GM11168 (cell line): ENCODE results near the gene CNKSR3.

Experiments
- in situ Hi-C: fragments of 300-500 bp; cut with MboI; formaldehyde crosslinking; loops from one replicate; pipeline ENCODE4 v1.12.0; 2022; ENCODE audit warnings: low sequenced_read_pairs; ENCODE audit not compliant: unreplicated experiment

CNKSR3 gene

DNA sequence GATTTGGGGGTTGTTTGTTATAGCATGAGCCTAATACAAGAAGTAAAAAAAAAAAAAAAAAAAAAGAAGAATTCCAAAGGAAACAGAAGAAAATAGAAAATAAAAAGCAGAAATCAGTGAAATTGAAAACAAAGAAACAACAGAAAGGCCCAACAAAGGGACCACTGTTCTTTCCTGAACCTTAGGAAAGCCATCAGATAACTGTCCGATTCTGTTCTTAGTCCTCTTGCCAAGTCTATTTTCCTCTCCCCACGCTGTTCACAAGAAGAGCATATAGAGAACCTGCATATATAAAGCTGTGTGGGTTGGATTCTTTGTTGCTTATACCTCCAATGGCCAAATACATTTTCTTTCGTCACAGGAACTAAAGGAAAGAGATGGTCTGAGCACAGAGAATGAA lies 115.9 kb downstream of the CNKSR3 start:
- in situ Hi-C loops, result no loop called here

DNA sequence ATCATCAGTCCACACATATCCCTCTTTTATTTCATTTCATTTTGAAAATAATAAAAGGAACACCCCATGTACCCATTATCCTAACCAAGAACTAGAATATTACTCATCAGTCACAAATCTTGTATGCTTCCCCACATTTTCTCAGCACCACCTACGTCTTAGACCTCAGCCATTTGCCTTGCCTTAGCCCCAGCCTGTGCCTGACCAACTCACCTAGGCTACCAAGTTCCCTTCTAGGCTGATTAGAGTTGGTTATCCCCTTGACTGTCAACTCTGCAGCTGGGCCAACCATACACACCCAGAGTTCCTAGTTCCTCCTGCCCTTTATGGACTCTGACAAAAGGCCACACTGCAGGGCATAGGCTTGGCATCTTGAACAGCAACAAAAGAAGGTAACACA lies 120.5 kb downstream of the CNKSR3 start:
- in situ Hi-C loops, result no loop called here

DNA sequence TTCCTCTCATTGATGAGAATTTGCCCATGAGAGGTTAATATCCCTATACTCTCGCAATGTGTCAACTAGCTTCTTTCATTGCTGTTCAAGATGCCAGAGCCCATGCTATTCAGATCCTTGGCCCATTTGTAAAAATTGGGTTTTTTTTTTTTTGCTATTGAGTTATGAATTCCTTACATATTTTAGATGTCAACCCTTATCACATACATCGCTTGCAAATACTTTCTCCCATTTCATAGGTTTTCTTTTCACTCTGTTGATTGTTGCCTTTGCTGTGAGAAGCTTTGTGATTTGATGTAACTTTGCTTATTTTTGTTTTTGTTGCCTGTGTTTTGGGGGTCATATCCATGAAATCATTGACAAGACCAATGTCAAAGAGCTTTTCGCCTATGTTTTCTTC lies 121.7 kb downstream of the CNKSR3 start:
- in situ Hi-C loops, result no loop called here

DNA sequence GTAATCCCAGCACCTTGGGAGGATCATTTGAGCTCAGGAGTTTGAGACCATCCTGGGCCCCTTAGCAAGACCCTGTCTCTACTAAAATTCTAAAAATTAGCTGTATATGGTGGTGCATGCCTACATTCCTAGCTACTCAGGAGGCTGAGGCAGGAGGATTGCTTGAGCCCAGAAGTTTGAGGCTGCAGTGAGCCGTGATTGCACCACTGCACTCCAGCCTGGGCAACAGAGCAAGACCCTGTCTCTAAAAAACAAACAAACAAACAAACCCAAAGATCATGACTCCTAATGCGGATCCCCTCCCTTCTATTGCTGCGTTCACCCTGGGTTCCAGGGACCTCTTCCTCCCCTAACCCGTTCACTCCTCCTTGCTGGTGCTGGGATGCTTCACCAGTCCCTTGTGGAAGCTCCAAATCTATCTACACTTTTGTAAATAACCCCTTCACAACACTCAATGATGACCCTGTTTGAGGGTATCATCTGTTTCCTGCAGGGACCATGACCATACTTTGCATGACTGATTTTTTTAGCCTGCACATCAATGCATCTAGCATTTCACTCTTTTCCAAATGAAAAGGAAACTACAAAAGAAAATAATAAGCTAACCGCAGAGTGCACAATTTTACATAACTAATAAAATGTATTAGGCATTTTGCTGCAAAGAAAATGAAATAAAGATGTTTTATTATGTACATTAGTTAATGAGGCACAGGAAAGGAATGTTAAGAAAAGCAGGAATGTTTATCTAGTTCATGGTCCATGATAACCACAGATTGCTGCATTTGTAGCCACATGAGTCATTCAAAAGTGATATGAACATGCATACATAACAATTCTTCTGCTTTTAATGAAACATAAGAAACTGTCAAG lies 123.4 kb downstream of the CNKSR3 start:
- in situ Hi-C loops, result no loop called here

DNA sequence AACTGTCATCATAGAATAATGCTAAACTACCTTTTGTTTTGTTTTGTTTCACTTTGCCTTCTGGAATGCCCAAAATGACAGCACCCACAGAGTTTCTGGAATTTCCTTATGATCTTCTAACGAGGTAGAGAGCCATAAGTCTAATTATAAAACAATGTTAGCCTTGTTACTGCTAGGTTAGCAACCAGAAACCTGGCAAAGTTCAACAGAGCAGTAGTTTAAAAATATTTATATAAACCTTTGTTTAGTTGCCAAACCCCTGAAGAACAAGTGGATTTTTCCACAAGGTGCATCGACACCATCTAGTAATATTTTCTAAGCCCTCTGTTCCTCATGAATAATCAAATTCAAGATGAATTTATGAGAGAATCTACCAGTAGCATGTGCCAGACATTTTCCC lies 126.3 kb downstream of the CNKSR3 start:
- in situ Hi-C loops, result no loop called here

DNA sequence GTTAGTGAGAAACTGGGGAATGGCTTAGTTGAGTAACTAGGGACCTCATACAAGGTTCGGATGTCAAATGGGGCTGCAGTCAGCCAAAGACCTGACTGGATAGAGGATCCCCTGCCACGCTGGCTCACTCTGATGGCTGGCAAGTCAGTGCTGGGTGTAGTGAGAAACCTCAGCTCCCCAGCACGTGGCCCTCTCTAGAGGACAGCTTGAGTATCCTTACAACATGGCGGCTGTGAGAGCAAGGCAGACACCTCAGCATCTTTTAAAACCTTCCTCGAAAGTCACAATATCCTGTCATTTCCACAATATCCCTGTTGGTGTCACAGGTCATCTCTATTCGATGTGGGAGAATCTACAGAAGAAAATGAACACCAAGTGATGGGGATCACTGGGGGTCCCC lies 127.2 kb downstream of the CNKSR3 start:
- in situ Hi-C loops, result no loop called here

DNA sequence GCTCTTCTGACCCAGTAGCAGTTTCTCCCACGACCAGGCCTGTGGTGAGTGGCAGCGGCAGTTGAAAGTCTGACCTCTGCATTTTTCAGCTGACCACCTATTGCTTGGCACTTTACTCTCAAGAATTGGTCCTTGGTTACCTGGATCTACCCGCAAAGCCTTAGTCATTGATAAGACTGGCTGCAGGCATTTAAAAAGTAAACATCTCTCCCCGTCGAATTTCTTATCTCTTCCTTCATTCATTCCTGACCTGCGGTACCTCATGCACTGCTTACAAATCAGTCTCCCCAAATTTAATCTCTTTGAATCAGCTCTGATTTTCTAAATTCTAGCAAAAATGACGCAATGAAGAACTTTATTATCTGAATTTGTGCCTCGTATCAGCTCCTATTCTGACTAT lies 127.7 kb downstream of the CNKSR3 start:
- in situ Hi-C loops, result no loop called here

DNA sequence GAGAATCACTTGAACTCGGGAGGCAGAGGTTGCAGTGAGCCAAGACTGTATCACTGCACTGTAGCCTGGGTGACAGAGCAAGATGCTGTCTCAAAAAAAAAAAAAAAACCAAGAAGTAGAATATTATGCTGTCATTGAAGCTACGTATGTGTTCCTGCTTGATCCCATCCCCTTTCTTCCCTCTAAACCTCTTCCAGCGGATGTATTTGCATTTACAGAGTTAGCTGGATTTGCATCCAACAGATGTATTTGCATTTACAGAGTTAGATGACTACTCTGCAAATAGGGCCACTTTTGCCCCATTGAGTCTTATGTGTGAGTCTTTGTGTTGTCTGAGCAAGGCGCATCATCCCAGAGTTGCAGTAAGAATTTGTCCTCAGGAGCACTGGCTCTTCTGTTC lies 128.9 kb downstream of the CNKSR3 start:
- in situ Hi-C loops, result no loop called here

DNA sequence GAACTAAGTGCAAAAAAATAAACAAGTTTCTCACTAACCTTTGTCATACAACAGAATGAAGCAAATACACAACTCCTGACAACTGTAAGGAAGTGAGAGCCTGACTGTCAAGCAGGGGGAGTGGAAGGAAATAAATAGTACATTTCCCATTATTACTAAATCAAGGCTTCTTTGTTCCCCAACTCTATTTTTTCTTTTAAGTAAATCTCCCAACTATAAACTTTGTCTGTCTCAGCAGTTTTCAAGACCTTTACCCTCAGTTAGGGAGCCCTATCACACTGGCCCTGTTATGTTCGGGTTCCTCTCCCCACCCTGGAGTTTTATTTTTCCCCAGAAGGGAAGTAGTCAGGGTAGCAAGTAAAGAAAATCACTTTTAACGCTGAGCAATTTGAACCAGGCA lies 129.7 kb downstream of the CNKSR3 start:
- in situ Hi-C loops, result no loop called here

DNA sequence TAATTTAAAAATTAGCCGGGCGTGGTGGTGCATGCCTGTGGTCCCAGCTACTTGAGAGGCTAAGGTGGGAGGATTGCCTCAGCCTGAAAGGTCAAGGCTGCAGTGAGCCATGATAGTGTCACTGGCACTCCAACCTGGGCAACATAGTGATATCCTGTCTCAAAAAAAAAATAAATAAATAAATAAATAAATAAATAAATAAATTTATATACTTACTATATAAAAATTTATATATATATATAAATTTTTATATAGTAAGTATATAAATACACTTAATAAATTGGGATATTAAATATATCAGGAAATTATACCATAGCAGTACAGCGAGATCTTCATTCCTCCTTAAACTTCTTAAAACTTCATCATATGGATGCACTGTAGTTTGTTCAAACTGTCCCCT lies 130.9 kb downstream of the CNKSR3 start:
- in situ Hi-C loops, result no loop called here

DNA sequence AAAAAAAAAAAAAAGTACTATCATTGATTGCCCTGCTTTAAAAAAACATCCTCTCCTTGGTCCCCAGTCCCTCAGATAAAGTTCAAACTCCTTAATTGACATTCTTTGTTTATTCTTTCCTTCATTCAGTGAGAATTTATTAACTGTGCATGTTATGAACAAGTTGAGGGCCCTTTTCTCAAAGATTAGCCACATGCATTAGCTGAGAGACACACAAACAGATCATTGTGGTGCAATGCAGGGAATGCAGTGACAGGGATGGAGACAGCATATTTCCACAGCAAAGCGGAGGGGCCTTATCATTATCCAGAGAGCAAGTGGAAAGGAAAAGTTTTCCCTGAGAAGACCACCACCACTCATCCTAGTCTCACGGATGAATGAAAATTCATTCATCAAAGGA lies 132.0 kb downstream of the CNKSR3 start:
- in situ Hi-C loops, result no loop called here

DNA sequence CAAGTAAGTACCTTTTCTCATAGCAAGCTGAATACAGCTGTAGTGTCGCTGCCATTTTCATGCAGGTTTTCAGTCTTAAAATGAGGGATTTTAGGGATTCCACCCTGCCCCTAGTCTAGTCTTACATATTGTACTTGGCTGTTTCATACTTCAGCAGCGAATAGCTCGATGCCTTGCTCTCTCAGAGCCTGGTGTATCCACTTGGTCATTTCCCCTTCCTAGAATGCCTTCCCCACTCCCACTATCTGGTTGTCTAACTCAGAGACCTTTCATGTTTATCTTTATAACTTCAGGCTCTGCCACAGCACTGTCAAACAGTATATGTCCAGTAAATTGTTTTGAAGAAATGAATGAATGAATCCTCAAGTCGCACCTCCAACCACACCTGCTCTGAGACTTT lies 132.8 kb downstream of the CNKSR3 start:
- in situ Hi-C loops, result no loop called here

DNA sequence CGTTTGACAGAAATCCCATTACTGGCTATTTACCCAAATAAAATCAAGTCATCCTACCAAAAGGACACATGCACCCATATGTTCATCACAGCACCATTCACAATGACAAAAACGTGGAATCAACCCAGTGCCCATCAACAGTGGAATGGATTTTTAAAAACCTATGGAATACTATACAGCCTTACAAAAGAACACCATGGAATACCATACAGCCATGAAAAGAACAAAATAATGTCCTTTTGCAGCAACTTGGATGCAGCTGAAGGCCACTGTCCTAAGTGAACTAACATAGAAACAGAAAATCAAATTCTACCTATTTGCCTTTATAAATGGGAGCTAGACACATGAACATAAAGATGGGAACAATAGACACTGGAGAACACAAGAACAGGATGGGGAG lies 136.5 kb downstream of the CNKSR3 start:
- in situ Hi-C loops, result no loop called here

DNA sequence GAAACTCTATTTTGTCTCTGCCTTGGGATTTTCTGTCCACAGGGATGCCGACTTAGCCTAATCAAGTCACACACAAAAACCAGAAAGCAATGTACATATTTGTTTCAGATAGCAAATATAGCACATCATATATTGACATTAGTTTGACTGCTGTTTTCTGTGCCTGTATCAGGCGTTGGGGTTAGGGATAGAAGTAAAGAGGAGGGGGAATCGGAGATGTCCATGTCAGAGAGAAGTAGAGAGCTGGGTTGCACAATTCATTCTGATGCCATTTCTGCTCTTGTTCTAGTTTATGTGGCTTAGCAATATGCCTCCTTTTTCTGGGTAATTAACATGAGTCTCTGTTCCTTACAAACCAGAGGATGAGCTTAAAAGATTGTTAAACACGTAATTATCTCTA lies 139.2 kb downstream of the CNKSR3 start:
- in situ Hi-C loops, result no loop called here

DNA sequence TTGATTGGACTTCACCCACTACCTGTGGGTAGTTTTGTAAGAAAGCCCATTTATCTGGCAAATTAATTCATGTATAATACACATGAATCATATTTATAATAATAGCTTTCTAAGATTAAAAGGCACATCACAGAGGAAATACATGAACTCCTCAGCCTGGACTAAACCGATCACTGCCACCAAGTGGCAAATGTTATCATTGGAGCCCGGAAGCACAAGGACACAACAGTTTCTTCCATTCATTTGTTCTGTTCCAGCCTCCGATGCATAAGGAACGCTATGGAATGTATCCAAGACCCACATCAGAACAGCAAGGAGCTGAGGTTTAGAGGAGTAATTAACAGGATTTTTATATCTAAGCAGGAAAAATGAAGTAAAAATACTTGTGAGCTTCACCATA lies 139.9 kb downstream of the CNKSR3 start:
- in situ Hi-C loops, result no loop called here

DNA sequence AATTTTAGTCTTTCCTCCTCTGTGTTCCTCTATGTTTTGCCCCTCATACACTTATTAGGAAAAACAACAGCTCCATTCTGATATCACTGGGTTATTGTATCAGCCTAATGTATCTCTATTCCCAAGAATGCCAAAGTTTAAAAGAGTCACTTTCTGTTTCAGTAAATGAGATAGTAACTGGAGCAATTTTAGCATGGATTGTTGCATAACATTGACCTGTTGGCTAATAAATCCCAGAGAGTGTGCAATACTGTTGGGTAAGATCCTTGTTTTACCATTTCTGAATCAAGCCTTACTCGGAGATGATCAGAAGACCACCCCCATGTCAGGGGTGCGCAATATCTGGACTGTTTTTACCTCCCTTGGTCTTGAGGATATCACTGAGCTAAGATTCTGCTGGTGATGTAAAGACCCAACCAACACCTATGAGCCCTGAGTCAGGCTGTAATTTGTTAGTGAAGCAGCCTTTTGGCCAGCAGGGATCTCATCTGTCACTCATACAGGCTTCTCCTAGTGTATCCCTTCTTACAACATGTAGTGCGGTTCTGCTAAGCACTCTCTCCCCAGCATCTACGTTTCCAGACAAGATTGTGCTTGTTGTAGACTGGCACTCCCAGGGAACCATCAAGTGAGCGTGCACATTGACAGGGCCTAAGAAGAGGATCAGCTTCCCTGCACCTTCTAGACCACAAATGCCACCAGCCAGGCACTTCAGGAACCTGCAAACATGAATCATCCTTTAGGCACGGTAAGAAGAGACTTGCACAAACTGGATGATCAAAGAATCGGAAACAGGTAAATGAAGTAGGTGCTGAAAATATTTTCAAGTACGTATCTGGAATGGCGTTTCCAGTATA lies 142.4 kb downstream of the CNKSR3 start:
- in situ Hi-C loops, result loop anchor here (10.0 kb wide), 1 partner anchor 213 kb away; no protein-coding TSS in a partner anchor

DNA sequence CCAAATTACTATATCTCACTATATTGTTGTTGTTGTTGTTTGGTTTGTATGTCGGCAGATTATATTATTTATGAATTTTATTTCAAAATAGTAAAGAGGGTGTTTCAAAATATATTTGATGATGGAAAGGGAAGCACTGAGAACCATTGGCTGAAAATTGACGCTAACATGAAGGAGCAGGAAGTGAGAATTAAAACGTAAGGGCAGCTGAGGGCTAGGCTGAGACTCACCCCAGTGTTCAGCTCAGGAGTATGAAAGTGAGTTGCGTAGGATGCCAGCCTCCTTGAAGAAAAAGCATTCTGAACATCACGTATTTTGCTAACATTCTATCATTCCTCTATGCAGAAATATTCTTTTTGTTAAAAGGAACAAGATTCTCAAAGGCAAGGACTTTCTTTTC lies 143.1 kb downstream of the CNKSR3 start:
- in situ Hi-C loops, result loop anchor here (10.0 kb wide), 1 partner anchor 213 kb away; no protein-coding TSS in a partner anchor

DNA sequence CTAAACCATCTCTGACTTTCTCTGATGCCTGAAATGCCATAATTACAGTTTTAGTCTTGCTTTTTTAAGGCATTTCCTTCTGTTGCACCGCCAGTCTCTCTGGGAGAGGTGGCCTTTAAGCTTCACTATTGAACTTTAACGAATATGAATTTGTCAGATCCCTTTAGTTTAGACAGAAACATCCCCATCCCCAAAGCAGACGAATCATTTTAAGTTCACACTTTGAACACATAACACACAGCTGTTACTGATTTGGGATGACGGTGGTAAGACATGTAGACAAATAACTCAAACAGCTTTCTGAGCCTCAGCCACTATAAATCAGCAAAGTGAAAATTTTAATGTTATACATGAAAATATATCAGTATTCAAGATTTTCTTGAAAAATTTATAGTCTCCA lies 146.7 kb downstream of the CNKSR3 start:
- in situ Hi-C loops, result loop anchor here (10.0 kb wide), 1 partner anchor 209 kb away; no protein-coding TSS in a partner anchor

DNA sequence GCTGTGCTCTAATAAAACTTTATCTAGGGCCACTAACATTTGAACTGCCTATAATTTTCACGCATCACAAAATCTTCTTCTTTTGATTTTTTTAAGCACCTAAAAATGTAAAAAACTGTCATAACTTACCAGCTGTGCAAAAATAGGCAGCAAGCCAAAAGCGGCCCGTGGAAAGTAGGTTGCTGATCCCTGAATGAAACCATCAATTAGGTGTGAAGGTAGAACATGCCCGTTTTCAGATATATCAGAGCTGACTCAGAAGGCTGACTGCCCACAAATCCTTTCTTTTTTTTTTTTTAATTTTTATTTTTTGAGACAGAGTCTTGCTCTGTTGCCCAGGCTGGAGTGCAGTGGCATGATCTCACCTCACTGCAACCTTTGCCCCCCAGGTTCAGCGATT lies 149.0 kb downstream of the CNKSR3 start:
- in situ Hi-C loops, result loop anchor here (10.0 kb wide), 1 partner anchor 207 kb away; no protein-coding TSS in a partner anchor

DNA sequence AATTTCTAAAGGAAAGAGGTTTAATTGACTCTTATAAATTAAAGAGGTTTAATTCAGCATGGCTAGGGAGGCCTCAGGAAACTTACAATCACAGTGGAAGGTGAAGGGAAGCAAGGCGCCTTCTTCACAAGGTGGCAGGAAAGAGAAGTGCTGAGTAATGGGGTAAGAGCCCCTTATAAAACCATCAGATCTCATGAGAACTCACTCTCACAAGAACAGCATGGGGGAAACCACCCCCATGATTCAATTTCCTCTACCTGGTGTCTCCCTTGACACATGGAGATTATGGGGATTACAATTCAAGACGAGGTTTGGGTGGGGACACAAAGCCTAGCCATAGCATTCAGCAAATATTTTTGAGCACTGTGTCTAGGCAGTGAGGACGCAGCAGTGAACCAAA lies 150.0 kb downstream of the CNKSR3 start:
- in situ Hi-C loops, result loop anchor here (10.0 kb wide), 1 partner anchor 206 kb away; no protein-coding TSS in a partner anchor

DNA sequence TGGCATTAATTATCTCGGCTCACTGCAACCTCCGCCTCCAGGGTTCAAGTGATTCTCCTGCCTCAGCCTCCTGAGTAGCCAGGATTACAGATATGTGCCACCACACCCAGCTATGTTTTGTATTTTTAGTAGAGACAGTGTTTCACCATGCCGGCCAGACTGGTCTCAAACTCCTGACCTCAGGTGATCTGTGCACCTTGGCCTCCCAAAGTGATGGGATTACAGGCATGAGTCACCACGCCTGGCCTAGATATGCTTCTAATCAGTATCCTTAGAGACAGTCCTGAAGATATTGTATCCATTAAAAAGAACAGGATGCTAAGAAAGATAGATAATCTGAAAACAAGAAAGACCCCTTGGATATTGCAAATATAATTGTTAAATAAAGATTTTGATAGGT lies 150.8 kb downstream of the CNKSR3 start:
- in situ Hi-C loops, result loop anchor here (10.0 kb wide), 1 partner anchor 205 kb away; no protein-coding TSS in a partner anchor
